Prostate gland (tissue), 2 donors: ENCODE measurements around the gene SMPD1.

Experiments
- CTCF ChIP-seq, 4 experiments: fragments of 200-600 bp in 2 of 4; fragments of 450-650 bp in 2 of 4; sonication (generic) in 2 of 4; IDR thresholded peaks; 1 replicate in 3 of 4; 2 replicates in 1 of 4; pipeline ENCODE4 v1.5.1; 2016 to 2019; ENCODE audit warnings: antibody characterized with exemption in 4 of 4, mild to moderate bottlenecking in 2 of 4, moderate library complexity in 2 of 4
- POLR2A ChIP-seq: fragments of 450-650 bp; IDR thresholded peaks from one replicate; pipeline ENCODE4 v1.6.1; 2016; ENCODE audit warnings: antibody characterized with exemption, mild to moderate bottlenecking
- POLR2AphosphoS5 ChIP-seq: sonication (generic); formaldehyde crosslinking; IDR thresholded peaks from one replicate; pipeline ENCODE4 v1.6.1; 2017; ENCODE audit warnings: antibody characterized with exemption

- no peak for TF ChIP-seq POLR2A
- TF ChIP-seq CTCF (IDR thresholded peaks at IDR 0.05), result no peak
- TF ChIP-seq POLR2AphosphoS5, result no peak
These were observed 1.4 kb downstream of the SMPD1 start for GRCh38 chr11:6391537-6392134.
